Kidney (tissue), 14 donors: ENCODE data around the gene TUNAR. TPM values are rescaled to one million over a fixed set of nuclear protein-coding genes. Genes with fewer than 3 reads are reported as not detected.

Experiments used
- DNase-seq, 5 donors: peaks; one replicate each; pipeline ENCODE4 v3.0.0-alpha.2; 2013 to 2020
- FAIRE-seq: peaks from 2 replicates; lab custom pipeline; 2012; peaks lifted over from hg19 to GRCh38; lab: Jason Lieb, UNC
- H3K27ac ChIP-seq, 2 donors: one replicate each; pipeline ENCODE4 v1.7.0; 2013; ENCODE audit warnings: low read depth in 2 of 2, low read length in 2 of 2, inconsistent platforms in 1 of 2
- H3K27me3 ChIP-seq: one replicate; pipeline ENCODE4 v1.7.1; 2013; ENCODE audit warnings: low read length, inconsistent platforms; ENCODE audit not compliant: control insufficient read depth, insufficient read depth
- H3K36me3 ChIP-seq, 3 donors: one replicate each; pipeline versions ENCODE4 v1.7.0 to v1.7.1; 2013; ENCODE audit warnings: low read length in 3 of 3, control low read depth in 1 of 3, inconsistent platforms in 1 of 3; ENCODE audit not compliant: insufficient read depth in 3 of 3, control insufficient read depth in 2 of 3
- H3K4me1 ChIP-seq, 3 donors: one replicate each; pipeline versions ENCODE4 v1.7.0 to v1.7.1; 2013; ENCODE audit warnings: low read length in 3 of 3, inconsistent platforms in 1 of 3, low read depth in 1 of 3; ENCODE audit not compliant: control insufficient read depth in 2 of 3, insufficient read depth in 2 of 3
- H3K4me3 ChIP-seq, 3 donors: one replicate each; pipeline versions ENCODE4 v1.7.0 to v1.8.1; 2013; ENCODE audit warnings: low read length in 3 of 3, control low read depth in 1 of 3, inconsistent platforms in 1 of 3
- H3K9ac ChIP-seq, 3 donors: one replicate each; pipeline versions ENCODE4 v1.7.0 to v1.7.1; 2013; ENCODE audit warnings: low read length in 3 of 3, control low read depth in 1 of 3, inconsistent platforms in 1 of 3
- H3K9me3 ChIP-seq, 3 donors: one replicate each; pipeline versions ENCODE4 v1.7.0 to v1.7.1; 2013; ENCODE audit warnings: low read length in 3 of 3, control low read depth in 1 of 3, inconsistent platforms in 1 of 3; ENCODE audit not compliant: control insufficient read depth in 2 of 3, insufficient read depth in 1 of 3
- CTCF ChIP-seq: IDR thresholded peaks from 3 replicates; pipeline ENCODE4 v1.5.1; 2012; ENCODE audit warnings: mild to moderate bottlenecking, moderate library complexity, borderline replicate concordance; ENCODE audit not compliant: insufficient read depth; ENCODE audit errors: extremely low read depth
- intact Hi-C: fragments of 100-400 bp; cut with DNase I; formaldehyde crosslinking; loops from one replicate; pipeline ENCODE4 v1.11.1; 2022
- polyA plus RNA-seq: library from polyadenylated mRNA; stranded (reverse); fragments of 350-450 nt; fragmentation: Illumina TruSeq; extraction: RNeasy Lipid Tissue Mini Kit (QIAGEN cat#74804); gene quantifications from one replicate; pipeline ENCODE4 v1.2.3, GENCODE V29; 2014; ENCODE audit warnings: low read depth, low replicate concordance; ENCODE audit not compliant: insufficient read depth
- total RNA-seq: library from RNA; stranded (reverse); fragmentation: NEBNext Ultra II Directional; extraction: Animal tissue kit (Norgen Biotek cat#: 25700); gene quantifications from one replicate; pipeline ENCODE4 v1.2.1, GENCODE V29; 2021
- donor health status: control.
- donor health status: control.
- donor health status: control.
- donor health status: control.
- donor health status: control.
- donor health status: DM: yes; HTN: yes; CAD: no.
- donor health status: Normal renal cell carcinoma (clear cell type).

Gene TUNAR
- total and polyA plus RNA-seq, 2 donors from 2014 or later = 0.82 TPM; not detected in 1

GRCh38 chr14:95922080-95922479 is 45.4 kb downstream of the TUNAR start:
- H3K9me3 ChIP-seq = no peaks in the 10 kb centered on the region
- no peak overlapping the region for H3K9ac ChIP-seq
- no peak for FAIRE-seq
- H3K27me3 ChIP-seq = no peaks in the 10 kb centered on the region
- no peak overlapping the region for H3K4me3 ChIP-seq
- intact Hi-C loops = no loop called here
- H3K4me1 ChIP-seq = no peaks in the 10 kb centered on the region
- no peaks in the 10 kb centered on the region for H3K36me3 ChIP-seq
- no peak for TF ChIP-seq CTCF
- no peak overlapping the region for H3K27ac ChIP-seq
- DNase-seq = no peak

- intact Hi-C loops = no loop called here
- no peak for DNase-seq
- no peaks in the 10 kb centered on the region for H3K27me3 ChIP-seq
- H3K9ac ChIP-seq = no peak overlapping the region
- no peaks in the 10 kb centered on the region for H3K36me3 ChIP-seq
- H3K4me1 ChIP-seq = no peaks in the 10 kb centered on the region
- no peak overlapping the region for H3K4me3 ChIP-seq
- TF ChIP-seq CTCF = no peak
- no peak for FAIRE-seq
- no peak overlapping the region for H3K27ac ChIP-seq
- no peaks in the 10 kb centered on the region for H3K9me3 ChIP-seq
Measured at GRCh38 chr14:95928751-95929150, 52.1 kb downstream of the TUNAR start.

GRCh38 chr14:95931384-95931783 is 54.8 kb downstream of the TUNAR start:
- H3K4me3 ChIP-seq = no peak overlapping the region
- FAIRE-seq (no peak), DNase-seq (no peak)
- no peaks in the 10 kb centered on the region for H3K27me3 ChIP-seq
- H3K27ac ChIP-seq = no peak overlapping the region
- H3K9me3 ChIP-seq = no peaks in the 10 kb centered on the region
- H3K36me3 ChIP-seq = no peaks in the 10 kb centered on the region
- H3K9ac ChIP-seq = no peak overlapping the region
- TF ChIP-seq CTCF = no peak
- H3K4me1 ChIP-seq = no peaks in the 10 kb centered on the region
- intact Hi-C loops = no loop called here

GRCh38 chr14:95935228-95935822 is 58.7 kb downstream of the TUNAR start:
- no peaks in the 10 kb centered on the region for H3K36me3 ChIP-seq
- H3K27me3 ChIP-seq = no peaks in the 10 kb centered on the region
- H3K4me1 ChIP-seq = no peaks in the 10 kb centered on the region
- DNase-seq (peak in 4 of 5 donors; percentile 40 to 81 (median 66)), FAIRE-seq (no peak)
- no peak overlapping the region for H3K4me3 ChIP-seq
- intact Hi-C loops = no loop called here
- TF ChIP-seq CTCF = no peak
- H3K27ac ChIP-seq = no peak overlapping the region
- H3K9ac ChIP-seq = no peak overlapping the region
- no peaks in the 10 kb centered on the region for H3K9me3 ChIP-seq
